HuH-7.5 (cell line): ENCODE measurements around the gene SNAI1.

ENCODE experiments used
- DNase-seq: peaks from one replicate; pipeline ENCODE4 v3.0.0; 2011; ENCODE audit warnings: low spot score

SNAI1 gene

GRCh38 chr20:50037575-50037974, 54.8 kb downstream of the SNAI1 start:
- DNase-seq = no peak

- DNase-seq = no peak
These were observed 55.4 kb downstream of the SNAI1 start for GRCh38 chr20:50038169-50038568.
